Tibial nerve (tissue), 4 donors: ENCODE data around the gene LMNTD1. TPM values are rescaled to one million over a fixed set of nuclear protein-coding genes. Genes with fewer than 3 reads are reported as not detected.

Experiments
- DNase-seq, 2 donors: peaks; one replicate each; pipeline ENCODE4 v3.0.0-alpha.2; 2019; ENCODE audit warnings: low spot score in 2 of 2
- H3K27ac ChIP-seq, 4 donors: fragments of 200-600 bp; sonication (generic) in 3 of 4; one replicate each; pipeline ENCODE4 v1.5.1; 2017 to 2019; ENCODE audit warnings: mild to moderate bottlenecking in 1 of 4
- H3K27me3 ChIP-seq, 2 donors: fragments of 200-600 bp; sonication (generic) in 1 of 2; one replicate each; pipeline versions ENCODE4 v1.5.1 to v1.6.0; 2017 to 2019
- H3K36me3 ChIP-seq, 3 donors: fragments of 200-600 bp; sonication (generic); one replicate each; pipeline ENCODE4 v1.5.1; 2018 to 2019
- H3K4me1 ChIP-seq, 4 donors: fragments of 200-600 bp; sonication (generic) in 3 of 4; one replicate each; pipeline ENCODE4 v1.5.1; 2017 to 2019
- H3K4me3 ChIP-seq, 4 donors: fragments of 200-600 bp; sonication (generic) in 3 of 4; one replicate each; pipeline ENCODE4 v1.5.1; 2017 to 2019; ENCODE audit warnings: mild to moderate bottlenecking in 1 of 4, moderate library complexity in 1 of 4
- H3K9me3 ChIP-seq, 4 donors: fragments of 200-600 bp; sonication (generic) in 3 of 4; one replicate each; pipeline ENCODE4 v1.5.1; 2017 to 2019
- CTCF ChIP-seq, 5 experiments: fragments of 200-600 bp in 3 of 5; fragments of 450-650 bp in 2 of 5; sonication (generic) in 3 of 5; IDR thresholded peaks; one replicate each; pipeline ENCODE4 v1.5.1; 2016 to 2019; ENCODE audit warnings: antibody characterized with exemption in 5 of 5, mild to moderate bottlenecking in 3 of 5, moderate library complexity in 2 of 5
- EP300 ChIP-seq, 2 donors: sonication (generic); formaldehyde crosslinking; IDR thresholded peaks; one replicate each; pipeline ENCODE4 v1.6.1; 2017; ENCODE audit warnings: antibody characterized with exemption in 2 of 2, mild to moderate bottlenecking in 1 of 2
- POLR2A ChIP-seq, 2 donors: fragments of 450-650 bp; IDR thresholded peaks; one replicate each; pipeline ENCODE4 v1.6.1; 2017; ENCODE audit warnings: antibody characterized with exemption in 2 of 2, mild to moderate bottlenecking in 2 of 2, moderate library complexity in 2 of 2
- WGBS, 2 donors: methylation state at CpG; one replicate each; pipeline ENCODE4 v1.1.5; 2018; 5-methylcytosine and 5-hydroxymethylcytosine counted together
- total RNA-seq, 4 donors: library from RNA; depleted of rRNA; stranded (reverse); fragments of >200 nt; gene quantifications; one replicate each; pipeline ENCODE4 v1.1.0, GENCODE V29; 2016

The LMNTD1 gene
- total RNA-seq, 4 donors from 2014 or later, result not detected

- Histone ChIP-seq H3K27me3 (no peaks in the 10 kb centered on the region), H3K9me3 (peaks cover 0 to 4% (median 2%) of the 10 kb centered on the region in 4 donors), H3K36me3 (no peaks in the 10 kb centered on the region), H3K4me1 (peaks cover 0 to under 1% (median 0%) of the 10 kb centered on the region in 4 donors), H3K4me3 (no peak overlapping the region), H3K27ac (no peak overlapping the region)
- TF ChIP-seq POLR2A (IDR thresholded peaks at IDR 0.05) (no peak), CTCF (IDR thresholded peaks at IDR 0.05) (no peak), EP300 (IDR thresholded peaks at IDR 0.05) (no peak)
- DNase-seq, result no peak
Observed at GRCh38 chr12:25591144-25591543, 38.1 kb upstream of the LMNTD1 start.

GRCh38 chr12:25590011-25590721 lies 37.1 kb upstream of the LMNTD1 start:
- Histone ChIP-seq H3K36me3 (no peaks in the 10 kb centered on the region), H3K4me1 (peaks cover 0 to 11% (median 0%) of the 10 kb centered on the region in 4 donors), H3K9me3 (peaks cover 0 to 4% (median 2%) of the 10 kb centered on the region in 4 donors), H3K4me3 (no peak overlapping the region), H3K27ac (no peak overlapping the region), H3K27me3 (no peaks in the 10 kb centered on the region)
- TF ChIP-seq EP300 (IDR thresholded peaks at IDR 0.05) (no peak), CTCF (IDR thresholded peaks at IDR 0.05) (no peak), POLR2A (IDR thresholded peaks at IDR 0.05) (no peak)
- WGBS, 2 donors, result 83 to 86% methylated on average over 5 of the region's 5 CpGs
- no peak for DNase-seq

- TF ChIP-seq EP300 (IDR thresholded peaks at IDR 0.05) (no peak), POLR2A (IDR thresholded peaks at IDR 0.05) (no peak), CTCF (IDR thresholded peaks at IDR 0.05) (no peak)
- DNase-seq, result no peak
- Histone ChIP-seq H3K4me1 (peaks cover 0 to 27% (median 1%) of the 10 kb centered on the region in 4 donors), H3K4me3 (no peak overlapping the region), H3K27me3 (no peaks in the 10 kb centered on the region), H3K36me3 (no peaks in the 10 kb centered on the region), H3K9me3 (peaks cover 0 to 4% (median 0%) of the 10 kb centered on the region in 4 donors), H3K27ac (no peak overlapping the region)
- WGBS, 2 donors, result 97 to 99% methylated on average over 4 of the region's 4 CpGs
Observed at GRCh38 chr12:25587346-25587745, 34.3 kb upstream of the LMNTD1 start.

- peak overlapping the region in 2 of 4 donors; percentile 63 to 73 for H3K27ac ChIP-seq
- TF ChIP-seq POLR2A (IDR thresholded peaks at IDR 0.05) (no peak), CTCF (IDR thresholded peaks at IDR 0.05) (no peak), EP300 (IDR thresholded peaks at IDR 0.05) (no peak)
- no peak for DNase-seq
- 68 to 74% methylated on average over 5 of the region's 5 CpGs for WGBS, 2 donors
- H3K9me3 ChIP-seq, result peaks cover 0 to 4% (median 0%) of the 10 kb centered on the region in 4 donors
- H3K4me3 ChIP-seq, result no peak overlapping the region
- no peaks in the 10 kb centered on the region for H3K27me3 ChIP-seq
- H3K4me1 ChIP-seq, result peaks cover 0 to 27% (median 1%) of the 10 kb centered on the region in 4 donors
- H3K36me3 ChIP-seq, result no peaks in the 10 kb centered on the region
Observed at GRCh38 chr12:25585662-25586061, 32.6 kb upstream of the LMNTD1 start.

GRCh38 chr12:25585021-25585523 lies 32.0 kb upstream of the LMNTD1 start:
- peaks cover 0 to 4% (median 0%) of the 10 kb centered on the region in 4 donors for H3K9me3 ChIP-seq
- no peaks in the 10 kb centered on the region for H3K27me3 ChIP-seq
- DNase-seq, result peak; percentile 31 to 84
- H3K4me1 ChIP-seq, result peaks cover 0 to 27% (median 1%) of the 10 kb centered on the region in 4 donors
- H3K4me3 ChIP-seq, result no peak overlapping the region
- no peaks in the 10 kb centered on the region for H3K36me3 ChIP-seq
- peak overlapping the region in 2 of 4 donors; percentile 62 to 73 for H3K27ac ChIP-seq
- 35 to 39% methylated on average over 2 of the region's 2 CpGs for WGBS, 2 donors
- TF ChIP-seq EP300 (IDR thresholded peaks at IDR 0.05), result peak; percentile 81 to 97
- no peak for TF ChIP-seq POLR2A (IDR thresholded peaks at IDR 0.05)
